ENCODE data around the gene HIF1AN. TPM values are rescaled to one million over a fixed set of nuclear protein-coding genes. Genes with fewer than 3 reads are reported as not detected.

The HIF1AN gene
- total RNA-seq: 13.9 and 14.2 TPM in 2 replicates

- peak within 1 kb of the TSS; percentile 82 for H3K4me3 ChIP-seq (ENCODE audit: low read depth, low read length)
- peak; percentile 97 for TF ChIP-seq CTCF (IDR thresholded peaks at IDR 0.05; ENCODE audit: insufficient read depth, low read depth, low read length)
- DNase-seq (ENCODE audit: low read depth): peak; percentile 96
These were observed at the start of gene HIF1AN for GRCh38 chr10:100535715-100536353. HIF1AN (plus strand) TSS chr10:100535943; CDS start chr10:100535959, 16 bp downstream.

GRCh38 chr10:100487529-100487928 lies 48.2 kb upstream of the HIF1AN start:
- DNase-seq (ENCODE audit: low read depth): no peak
- TF ChIP-seq CTCF (IDR thresholded peaks at IDR 0.05; ENCODE audit: insufficient read depth, low read depth, low read length): no peak
- H3K4me3 ChIP-seq (ENCODE audit: low read depth, low read length): no peak overlapping the region

DNA sequence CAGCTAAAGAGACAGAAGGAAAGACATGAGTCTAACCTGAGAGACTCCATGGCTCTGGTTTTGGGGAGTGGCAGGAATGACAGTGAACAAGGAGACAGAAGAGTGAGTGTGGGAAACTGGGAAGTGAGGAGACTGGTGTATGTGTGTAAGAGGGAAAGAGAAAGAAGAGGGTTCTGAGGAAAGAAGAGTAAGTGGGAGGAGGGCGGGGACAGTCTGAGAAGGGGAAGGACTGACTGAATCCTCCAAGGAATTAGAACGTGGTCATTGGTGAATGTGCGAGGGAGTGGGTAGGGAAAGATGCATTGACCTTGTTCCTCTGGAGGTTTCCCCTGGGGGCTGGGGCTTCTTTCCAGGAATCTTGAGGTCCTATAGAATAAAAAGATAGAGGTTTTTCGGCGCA lies 46.3 kb upstream of the HIF1AN start:
- no peak for DNase-seq (ENCODE audit: low read depth)
- TF ChIP-seq CTCF (IDR thresholded peaks at IDR 0.05; ENCODE audit: insufficient read depth, low read depth, low read length): no peak
- no peak overlapping the region for H3K4me3 ChIP-seq (ENCODE audit: low read depth, low read length)

DNA sequence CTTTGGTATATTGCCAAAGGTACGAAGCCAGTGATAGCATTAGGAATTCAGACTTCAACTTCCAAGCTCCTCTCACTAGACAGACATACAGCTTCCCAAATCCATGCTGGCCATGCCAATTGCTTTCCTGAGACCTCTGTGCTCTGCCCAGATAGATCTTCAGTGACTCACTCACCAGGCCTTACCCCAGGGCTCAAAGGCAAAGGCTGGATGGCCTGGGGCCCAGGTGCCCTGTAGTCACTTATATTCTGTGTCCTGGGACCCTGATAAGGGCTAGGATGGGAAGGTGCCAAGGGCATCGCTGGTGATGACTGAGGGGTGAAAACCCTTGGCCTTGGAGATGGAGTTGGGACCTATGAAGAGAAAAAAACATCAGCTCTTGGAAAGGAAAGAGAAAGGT lies 45.2 kb upstream of the HIF1AN start:
- DNase-seq (ENCODE audit: low read depth): no peak
- no peak for TF ChIP-seq CTCF (IDR thresholded peaks at IDR 0.05; ENCODE audit: insufficient read depth, low read depth, low read length)
- no peak overlapping the region for H3K4me3 ChIP-seq (ENCODE audit: low read depth, low read length)

DNA sequence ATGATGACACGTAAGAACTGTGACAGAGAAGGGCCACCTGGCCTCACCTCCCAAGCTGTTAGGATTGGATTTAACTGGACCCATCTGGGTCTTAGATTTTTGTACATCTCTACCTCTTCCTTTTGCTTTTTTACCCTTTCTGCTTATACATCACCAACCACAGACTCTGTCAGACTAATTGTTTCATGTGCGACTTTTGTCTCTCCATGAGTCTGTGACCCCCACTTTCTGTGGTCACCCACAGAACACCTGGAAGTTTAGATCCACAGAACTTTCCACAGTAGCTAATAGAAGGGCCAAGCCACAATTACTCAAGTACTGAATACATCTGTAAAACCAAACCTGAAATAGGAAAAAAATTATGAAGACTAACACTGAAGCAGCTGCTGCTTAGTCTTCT lies 39.2 kb upstream of the HIF1AN start:
- H3K4me3 ChIP-seq (ENCODE audit: low read depth, low read length): no peak overlapping the region
- TF ChIP-seq CTCF (IDR thresholded peaks at IDR 0.05; ENCODE audit: insufficient read depth, low read depth, low read length): no peak
- DNase-seq (ENCODE audit: low read depth): no peak

DNA sequence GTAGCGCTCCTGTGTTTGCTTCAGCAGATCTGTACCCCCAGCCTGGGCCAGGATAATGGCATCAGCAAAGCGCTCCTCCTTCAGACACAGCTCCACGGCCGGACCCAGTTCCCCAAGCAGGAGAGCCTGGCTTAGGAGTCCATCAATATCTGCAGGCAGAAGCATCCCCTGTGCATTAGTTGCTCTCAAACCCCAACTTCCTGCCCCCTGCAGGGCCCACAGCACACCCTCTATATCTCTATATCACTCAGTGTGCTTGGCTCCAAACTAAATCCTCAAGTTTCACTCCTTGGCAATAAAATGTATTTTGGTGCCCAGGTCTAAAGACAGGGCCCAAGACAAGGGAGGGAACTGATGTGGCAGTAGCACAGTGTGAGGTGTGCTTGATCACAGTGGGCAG lies 37.7 kb upstream of the HIF1AN start:
- H3K4me3 ChIP-seq (ENCODE audit: low read depth, low read length): no peak overlapping the region
- no peak for TF ChIP-seq CTCF (IDR thresholded peaks at IDR 0.05; ENCODE audit: insufficient read depth, low read depth, low read length)
- DNase-seq (ENCODE audit: low read depth): no peak

GRCh38 chr10:100501423-100501822 lies 34.3 kb upstream of the HIF1AN start:
- H3K4me3 ChIP-seq (ENCODE audit: low read depth, low read length): no peak overlapping the region
- DNase-seq (ENCODE audit: low read depth): no peak
- TF ChIP-seq CTCF (IDR thresholded peaks at IDR 0.05; ENCODE audit: insufficient read depth, low read depth, low read length): no peak

All from fibroblast of villous mesenchyme (primary cell).